ENCODE data around the gene FLVCR2. TPM values are rescaled to one million over a fixed set of nuclear protein-coding genes. Genes with fewer than 3 reads are reported as not detected.

The FLVCR2 gene
- total and polyA plus RNA-seq, 2 donors (not counting 1 experiment from before 2014, with no cell fraction given): 0.31 to 1.6 TPM

DNA sequence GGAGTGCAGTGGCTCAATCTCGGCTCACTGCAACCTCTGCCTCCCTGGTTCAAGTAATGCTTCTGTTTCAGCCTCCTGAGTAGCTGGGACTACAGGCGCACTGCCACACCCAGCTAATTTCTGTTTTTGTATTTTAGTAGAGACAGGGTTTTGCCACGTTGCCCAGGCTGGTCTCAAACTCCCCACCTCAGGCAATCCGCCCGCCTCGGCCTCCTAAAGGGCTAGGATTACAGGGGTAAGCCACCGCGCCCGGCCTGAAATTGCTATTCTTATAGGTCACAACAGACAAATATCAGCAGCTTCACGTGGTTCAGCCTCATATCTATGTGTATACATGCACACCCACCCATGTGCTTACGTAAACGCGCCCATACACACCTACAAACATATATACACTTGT is 32.5 kb upstream of the FLVCR2 start:
- no peaks in the 10 kb centered on the region for H4K20me1 ChIP-seq (ENCODE audit: control insufficient read depth, insufficient read depth, low read length, poor library complexity, severe bottlenecking)
- Mint-ChIP-seq H3K9me3 (ENCODE audit: insufficient read depth) (no peaks in the 10 kb centered on the region), H3K27ac (no peak overlapping the region), H3K4me1 (peaks cover 44% of the 10 kb centered on the region), H3K27me3 (no peaks in the 10 kb centered on the region), H3K4me3 (no peak overlapping the region)
- H3K27me3 ChIP-seq (replicated peaks in 1 of 4; ENCODE audit: control extremely low read depth in 1 of 4, control insufficient read depth in 3 of 4, insufficient read depth in 4 of 4, low read length in 3 of 4): no peaks in the 10 kb centered on the region
- H3K36me3 ChIP-seq (replicated peaks in 1 of 2; ENCODE audit: control extremely low read depth in 1 of 2, control insufficient read depth in 1 of 2, extremely low read depth in 1 of 2, insufficient read depth in 2 of 2, low read length in 1 of 2): peaks cover 0 to 12% of the 10 kb centered on the region in 2 experiments
- H3K9me3 ChIP-seq (ENCODE audit: control extremely low read depth in 1 of 3, control insufficient read depth in 2 of 3, insufficient read depth in 1 of 3, low read length in 2 of 3): no peaks in the 10 kb centered on the region
- intact Hi-C loops (cut with micrococcal nuclease): loop anchor here (10.0 kb wide), 1 partner anchor 51 kb away; no protein-coding TSS in a partner anchor
- ChIA-PET POLR2A (no interaction called here), CTCF (no interaction called here)
- 95% methylated on average over 11 of the region's 13 CpGs for WGBS (ENCODE audit: insufficient coverage)
- H3K79me2 ChIP-seq (ENCODE audit: control insufficient read depth, insufficient read depth, low read length): peaks cover 28% of the 10 kb centered on the region
- no peak overlapping the region for H3K27ac ChIP-seq (ENCODE audit: low read length in 2 of 2)
- no peak overlapping the region for H3K9ac ChIP-seq (ENCODE audit: low read length)
- no peak overlapping the region for H3K4me3 ChIP-seq (ENCODE audit: control extremely low read depth in 1 of 5, extremely low read depth in 1 of 5, insufficient read depth in 1 of 5, low read depth in 2 of 5, low read length in 4 of 5)
- ATAC-seq (ENCODE audit: low read depth) (no peak), DNase-seq (no peak)
- peaks cover 28 to 42% of the 10 kb centered on the region in 2 donors for H3K4me1 ChIP-seq (ENCODE audit: control insufficient read depth in 2 of 2, insufficient read depth in 2 of 2, low read length in 2 of 2)
- no peak overlapping the region for H2AFZ ChIP-seq (ENCODE audit: insufficient read depth, low read depth, low read length, poor library complexity, severe bottlenecking)
- TF ChIP-seq, protein P1, sequence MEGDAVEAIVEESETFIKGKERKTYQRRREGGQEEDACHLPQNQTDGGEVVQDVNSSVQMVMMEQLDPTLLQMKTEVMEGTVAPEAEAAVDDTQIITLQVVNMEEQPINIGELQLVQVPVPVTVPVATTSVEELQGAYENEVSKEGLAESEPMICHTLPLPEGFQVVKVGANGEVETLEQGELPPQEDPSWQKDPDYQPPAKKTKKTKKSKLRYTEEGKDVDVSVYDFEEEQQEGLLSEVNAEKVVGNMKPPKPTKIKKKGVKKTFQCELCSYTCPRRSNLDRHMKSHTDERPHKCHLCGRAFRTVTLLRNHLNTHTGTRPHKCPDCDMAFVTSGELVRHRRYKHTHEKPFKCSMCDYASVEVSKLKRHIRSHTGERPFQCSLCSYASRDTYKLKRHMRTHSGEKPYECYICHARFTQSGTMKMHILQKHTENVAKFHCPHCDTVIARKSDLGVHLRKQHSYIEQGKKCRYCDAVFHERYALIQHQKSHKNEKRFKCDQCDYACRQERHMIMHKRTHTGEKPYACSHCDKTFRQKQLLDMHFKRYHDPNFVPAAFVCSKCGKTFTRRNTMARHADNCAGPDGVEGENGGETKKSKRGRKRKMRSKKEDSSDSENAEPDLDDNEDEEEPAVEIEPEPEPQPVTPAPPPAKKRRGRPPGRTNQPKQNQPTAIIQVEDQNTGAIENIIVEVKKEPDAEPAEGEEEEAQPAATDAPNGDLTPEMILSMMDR (IDR thresholded peaks at IDR 0.05): no peak
- no peak for TF ChIP-seq EZH2 (IDR thresholded peaks at IDR 0.05; ENCODE audit: borderline replicate concordance, insufficient read depth, low read depth, low read length, poor library complexity, severe bottlenecking)
- no peak overlapping the region for H3K4me2 ChIP-seq (replicated peaks; ENCODE audit: low read depth, low read length, poor library complexity, severe bottlenecking)

DNA sequence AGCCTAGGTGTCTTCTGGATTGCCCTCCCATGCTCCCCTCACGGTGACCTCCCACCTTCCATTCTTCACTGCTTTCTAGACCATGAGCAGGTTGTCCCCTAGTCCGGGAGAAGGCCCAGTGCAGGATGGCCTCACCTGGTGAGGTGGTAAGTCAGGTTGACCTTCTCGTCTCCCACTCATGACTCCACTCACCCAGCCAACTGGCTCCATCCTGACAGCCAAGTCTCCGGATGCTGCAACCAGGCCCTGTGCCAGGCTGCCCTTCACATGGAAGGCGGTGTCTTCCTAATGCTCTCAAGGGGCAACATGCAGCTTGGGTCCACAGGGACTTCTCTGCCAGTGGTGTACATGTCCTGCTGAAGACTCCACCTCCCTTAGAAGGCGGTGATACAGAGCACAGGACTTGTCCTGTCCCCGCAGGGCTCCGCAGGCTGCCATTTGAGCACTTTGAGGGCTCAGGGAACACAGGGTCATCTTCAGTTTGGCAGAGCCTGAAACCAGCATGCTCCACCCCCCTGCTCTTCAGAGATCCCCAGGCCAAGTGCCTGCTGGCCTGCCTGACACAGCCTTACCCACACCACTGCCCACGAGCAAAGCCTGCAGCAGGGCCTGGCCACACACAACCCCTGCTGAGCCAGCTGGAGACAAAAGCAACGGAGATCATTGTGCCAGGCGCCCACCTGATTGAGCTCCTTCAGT is 30.7 kb upstream of the FLVCR2 start:
- Histone ChIP-seq H3K36me3 (replicated peaks in 1 of 2; ENCODE audit: control extremely low read depth in 1 of 2, control insufficient read depth in 1 of 2, extremely low read depth in 1 of 2, insufficient read depth in 2 of 2, low read length in 1 of 2) (peaks cover 0 to 12% of the 10 kb centered on the region in 2 experiments), H3K4me3 (ENCODE audit: control extremely low read depth in 1 of 5, extremely low read depth in 1 of 5, insufficient read depth in 1 of 5, low read depth in 2 of 5, low read length in 4 of 5) (no peak overlapping the region), H3K27me3 (replicated peaks in 1 of 4; ENCODE audit: control extremely low read depth in 1 of 4, control insufficient read depth in 3 of 4, insufficient read depth in 4 of 4, low read length in 3 of 4) (no peaks in the 10 kb centered on the region), H3K27ac (ENCODE audit: low read length in 2 of 2) (no peak overlapping the region), H3K4me2 (replicated peaks; ENCODE audit: low read depth, low read length, poor library complexity, severe bottlenecking) (no peak overlapping the region), H3K9ac (ENCODE audit: low read length) (no peak overlapping the region), H3K79me2 (ENCODE audit: control insufficient read depth, insufficient read depth, low read length) (peaks cover 28% of the 10 kb centered on the region), H2AFZ (ENCODE audit: insufficient read depth, low read depth, low read length, poor library complexity, severe bottlenecking) (no peak overlapping the region), H4K20me1 (ENCODE audit: control insufficient read depth, insufficient read depth, low read length, poor library complexity, severe bottlenecking) (no peaks in the 10 kb centered on the region), H3K4me1 (ENCODE audit: control insufficient read depth in 2 of 2, insufficient read depth in 2 of 2, low read length in 2 of 2) (peaks cover 17 to 25% of the 10 kb centered on the region in 2 donors), H3K9me3 (ENCODE audit: control extremely low read depth in 1 of 3, control insufficient read depth in 2 of 3, insufficient read depth in 1 of 3, low read length in 2 of 3) (no peaks in the 10 kb centered on the region)
- intact Hi-C loops (cut with micrococcal nuclease): loop anchor here (10.0 kb wide), 1 partner anchor 53 kb away; no protein-coding TSS in a partner anchor
- ChIA-PET CTCF (interaction anchor here (0.7 to 3.6 kb wide), 7 partner anchors 13 to 238 kb away, joined by 3 to 17 read pairs (median 4); partner anchors contain the start of gene BATF), POLR2A (interaction anchor here (0.6 kb wide), 1 partner anchor 18 kb away, joined by 7 read pairs; no protein-coding TSS in a partner anchor)
- TF ChIP-seq, protein P1 (IDR thresholded peaks at IDR 0.05): no peak
- TF ChIP-seq EZH2 (IDR thresholded peaks at IDR 0.05; ENCODE audit: borderline replicate concordance, insufficient read depth, low read depth, low read length, poor library complexity, severe bottlenecking): no peak
- no peaks in the 10 kb centered on the region for H3K27me3 Mint-ChIP-seq
- 86% methylated on average over 9 of the region's 11 CpGs for WGBS (ENCODE audit: insufficient coverage)
- no peak overlapping the region for H3K27ac Mint-ChIP-seq
- ATAC-seq (ENCODE audit: low read depth) (no peak), DNase-seq (no peak)
- no peak overlapping the region for H3K4me3 Mint-ChIP-seq
- H3K9me3 Mint-ChIP-seq (ENCODE audit: insufficient read depth): no peaks in the 10 kb centered on the region
- H3K4me1 Mint-ChIP-seq: peaks cover 33% of the 10 kb centered on the region
